K562 (cell line): ENCODE data around the gene ARL6IP6. TPM values are rescaled to one million over a fixed set of nuclear protein-coding genes. Genes with fewer than 3 reads are reported as not detected.

Source experiments
- ATAC-seq: fragments of 200-7000 bp; cut with Tn5 transposase; 3 replicates; pipeline ENCODE4 v1.9.1; 2020; ENCODE audit warnings: moderate library complexity
- BruUV-seq: library from RNA; stranded (reverse); fragments of 400-500 nt; replicated peaks from 2 replicates; lab custom pipeline; 2021; lab: Mats Ljungman, UMichigan
- CTCF ChIA-PET: fragments of 300-600 bp; formaldehyde crosslinking; extraction: SDS; loops from one replicate; lab custom pipeline; 2021; ENCODE audit warnings: low intra/inter-chr PET ratio; lab: Yijun Ruan, JAX
- POLR2A ChIA-PET: fragments of 300-600, 350-650 bp; sonication (Branson Sonifier 250); formaldehyde crosslinking; extraction: SDS; loops from one replicate; lab custom pipeline; 2021; ENCODE audit warnings: antibody characterized with exemption, inconsistent platforms; lab: Yijun Ruan, JAX
- DNase-seq, 4 experiments: peaks; one replicate each; pipeline versions ENCODE4 v3.0.0 to v3.0.0-alpha.2; 2011 to 2018; ENCODE audit warnings: low spot score in 3 of 4, mixed read lengths in 3 of 4; ENCODE audit errors: extremely low read depth in 1 of 4
- FAIRE-seq: peaks from 2 replicates; lab custom pipeline; 2011; peaks lifted over from hg19 to GRCh38; lab: Jason Lieb, UNC
- H2AFZ ChIP-seq: 2 replicates; pipeline ENCODE4 v1.6.0; 2011; ENCODE audit warnings: low read depth, low read length, control low read depth, inconsistent platforms
- H3K27ac ChIP-seq: fragments of 200-600 bp; 3 replicates; pipeline ENCODE4 v1.8.0; 2011; ENCODE audit warnings: low read depth, mild to moderate bottlenecking, control low read depth, inconsistent platforms, low read length, moderate library complexity, mixed read lengths; ENCODE audit errors: extremely low read depth
- H3K27me3 ChIP-seq, 2 experiments: fragments of 300-600 bp in 1 of 2; 2 replicates in 1 of 2; 3 replicates in 1 of 2; pipeline versions ENCODE4 v1.6.0 to v1.8.0; 2011; ENCODE audit warnings: inconsistent platforms in 2 of 2, low read length in 2 of 2, mild to moderate bottlenecking in 1 of 2, mixed read lengths in 1 of 2, moderate library complexity in 1 of 2; ENCODE audit not compliant: control insufficient read depth in 2 of 2, insufficient read depth in 2 of 2
- H3K36me3 ChIP-seq: fragments of 300-600 bp; 3 replicates; pipeline ENCODE4 v1.8.0; 2011; ENCODE audit warnings: mild to moderate bottlenecking, low read length, inconsistent platforms; ENCODE audit not compliant: control insufficient read depth, insufficient read depth
- H3K4me1 ChIP-seq, 2 experiments: fragments of 200-600 bp in 1 of 2; replicated peaks in 1 of 2; 2 replicates in 1 of 2; 3 replicates in 1 of 2; pipeline versions ENCODE4 v1.5.1 to v1.8.0; 2011; ENCODE audit warnings: inconsistent platforms in 2 of 2, low read length in 2 of 2, mild to moderate bottlenecking in 1 of 2, mixed read lengths in 1 of 2, moderate library complexity in 1 of 2; ENCODE audit not compliant: control insufficient read depth in 2 of 2, insufficient read depth in 2 of 2
- H3K4me2 ChIP-seq: 2 replicates; pipeline ENCODE4 v1.6.1; 2011; ENCODE audit warnings: low read length, control low read depth, inconsistent platforms, mixed read lengths; ENCODE audit not compliant: insufficient read depth
- H3K4me3 ChIP-seq: fragments of 200-600 bp; sonication (generic), shearing (Covaris generic); 2 replicates; pipeline ENCODE4 v1.5.1; 2016; ENCODE audit warnings: control low read depth, inconsistent platforms
- H3K79me2 ChIP-seq: fragments of 200-600 bp; 3 replicates; pipeline ENCODE4 v1.8.0; 2011; ENCODE audit warnings: low read length, inconsistent platforms; ENCODE audit not compliant: control insufficient read depth, insufficient read depth
- H3K9ac ChIP-seq, 2 experiments: 2 replicates each; pipeline versions ENCODE4 v1.6.0 to v1.6.1; 2011; ENCODE audit warnings: low read depth in 2 of 2, low read length in 2 of 2, control low read depth in 1 of 2, inconsistent platforms in 1 of 2, mild to moderate bottlenecking in 1 of 2, mixed read lengths in 1 of 2; ENCODE audit not compliant: insufficient read depth in 1 of 2
- H3K9me1 ChIP-seq: one replicate; pipeline ENCODE4 v1.6.0; 2011; ENCODE audit warnings: inconsistent platforms, mild to moderate bottlenecking, low read length, moderate library complexity; ENCODE audit not compliant: control insufficient read depth, insufficient read depth
- H3K9me3 ChIP-seq: replicated peaks from 2 replicates; pipeline ENCODE4 v1.5.1; 2011; ENCODE audit warnings: low read depth, low read length, inconsistent platforms; ENCODE audit not compliant: control insufficient read depth, insufficient read depth
- H4K20me1 ChIP-seq: replicated peaks from 2 replicates; pipeline ENCODE4 v1.6.1; 2011; ENCODE audit warnings: low read length, inconsistent platforms, mixed read lengths; ENCODE audit not compliant: control insufficient read depth, insufficient read depth
- CSDE1 ChIP-seq, 2 experiments: fragments of 450-650 bp; IDR thresholded peaks; 2 replicates each; pipeline ENCODE4 v1.6.1; 2016; ENCODE audit warnings: mild to moderate bottlenecking in 1 of 2
- FOXA3 ChIP-seq, 2 experiments: fragments of 450-650 bp in 1 of 2; sonication (generic) in 1 of 2; formaldehyde crosslinking; IDR thresholded peaks in 1 of 2; conservative IDR thresholded peaks in 1 of 2; 2 replicates each; pipeline versions ENCODE4 v1.4.0 to v1.8.0; 2020 to 2022; ENCODE audit warnings: mild to moderate bottlenecking in 2 of 2, missing genetic modification reagents in 1 of 2
- FOXJ2 ChIP-seq: fragments of 200-800 bp; sonication (Bioruptor generic); IDR thresholded peaks from 2 replicates; pipeline ENCODE4 v1.6.1; 2016; ENCODE audit warnings: missing genetic modification characterization, missing compliant biosample characterization
- GTF2A2 ChIP-seq: IDR thresholded peaks from 2 replicates; pipeline ENCODE4 v1.6.1; 2016; ENCODE audit warnings: mild to moderate bottlenecking, missing genetic modification characterization, missing compliant biosample characterization
- MAFK ChIP-seq: IDR thresholded peaks from 2 replicates; pipeline ENCODE4 v1.6.1; 2011; ENCODE audit warnings: low read length, improper control_type of control experiment
- MEF2A ChIP-seq: IDR thresholded peaks from 2 replicates; pipeline ENCODE4 v1.6.1; 2011; ENCODE audit warnings: low read depth, mild to moderate bottlenecking, low read length, moderate library complexity; ENCODE audit not compliant: control insufficient read depth
- MTA3 ChIP-seq: fragments of 450-650 bp; formaldehyde crosslinking; IDR thresholded peaks from 2 replicates; pipeline ENCODE4 v1.6.1; 2017; ENCODE audit warnings: mild to moderate bottlenecking, borderline replicate concordance
- SMARCE1 ChIP-seq: fragments of 450-650 bp; IDR thresholded peaks from 2 replicates; pipeline ENCODE4 v1.7.1; 2016; ENCODE audit warnings: mild to moderate bottlenecking
- SRF ChIP-seq, 2 experiments: fragments of 250-450, 450-650 bp in 1 of 2; sonication (Bioruptor Pico) in 1 of 2; sonication (generic) in 1 of 2; formaldehyde crosslinking; IDR thresholded peaks; 2 replicates each; pipeline versions ENCODE4 v1.5.0 to v1.5.1; 2020 to 2022; ENCODE audit warnings: mild to moderate bottlenecking in 1 of 2, missing genetic modification reagents in 1 of 2
- YY1 ChIP-seq, 3 experiments: IDR thresholded peaks; 2 replicates each; pipeline ENCODE4 v1.6.1; 2011; ENCODE audit warnings: low read length in 2 of 3, mild to moderate bottlenecking in 2 of 3, moderate library complexity in 2 of 3, borderline replicate concordance in 1 of 3, control low read depth in 1 of 3, low read depth in 1 of 3; ENCODE audit not compliant: insufficient read depth in 3 of 3, insufficient replicate concordance in 2 of 3, control insufficient read depth in 1 of 3, insufficient read length in 1 of 3; ENCODE audit errors: extremely low read depth in 1 of 3
- ZNF444 ChIP-seq: fragments of 250-450 bp; sonication (Bioruptor Pico); IDR thresholded peaks from 2 replicates; pipeline ENCODE4 v1.4.0; 2020; ENCODE audit warnings: mild to moderate bottlenecking, moderate library complexity
- WGBS: fragments of 100-300 bp; shearing (Covaris generic); methylation state at CpG from one replicate; pipeline ENCODE4 v1.1.6; 2016; ENCODE audit warnings: low coverage, mixed read lengths; ENCODE audit not compliant: insufficient coverage; ENCODE audit errors: missing lambda C conversion rate; 5-methylcytosine and 5-hydroxymethylcytosine counted together
- in situ Hi-C: fragments of 300-500 bp; cut with MboI; formaldehyde crosslinking; loops from 4 replicates; pipeline ENCODE4 v1.15.0; 2018; ENCODE audit warnings: inconsistent platforms, mixed read lengths
- intact Hi-C: fragments of 100-400 bp; cut with micrococcal nuclease; formaldehyde crosslinking; loops from 2 replicates; pipeline ENCODE4 v1.14.2; 2022
- polyA plus RNA-seq, 8 experiments: library from polyadenylated mRNA; depleted of rRNA in 4 of 8; stranded (reverse) in 5 of 8; unstranded in 3 of 8; fragments of >200 nt; fragmentation: Nextera tagmentation in 2 of 8; fragmentation: Illumina TruSeq in 1 of 8; extraction: Ambion mirVana in 2 of 8; extraction: Trizol in 1 of 8; gene quantifications; 2 replicates each; pipeline versions ENCODE4 v1.2.1 to v1.2.3, GENCODE V29; 2011 to 2014; ENCODE audit warnings: inconsistent platforms in 1 of 8, missing spikeins in 1 of 8
- total RNA-seq, 7 experiments: library from RNA; depleted of rRNA in 6 of 7; stranded (reverse); fragments of >200 nt in 6 of 7; fragmentation: Illumina TruSeq in 2 of 7; extraction: Trizol in 2 of 7; gene quantifications; 2 replicates each; pipeline versions ENCODE4 v1.2.1 to v1.2.3, GENCODE V29; 2011 to 2021; ENCODE audit warnings: low replicate concordance in 1 of 7
- TF ChIP-seq, protein P1 (sequence below): fragments of 250-450 bp; sonication (Bioruptor Pico); IDR thresholded peaks from 2 replicates; pipeline ENCODE4 v1.4.0; 2020; ENCODE audit warnings: mild to moderate bottlenecking, moderate library complexity
- TF ChIP-seq, protein P2 (sequence below): sonication (generic); formaldehyde crosslinking; IDR thresholded peaks from 2 replicates; pipeline ENCODE4 v1.8.1; 2023; ENCODE audit warnings: mild to moderate bottlenecking, missing genetic modification reagents
- TF ChIP-seq, protein P3 (sequence below), 2 experiments: IDR thresholded peaks in 1 of 2; conservative IDR thresholded peaks in 1 of 2; 2 replicates each; pipeline ENCODE4 v1.6.1; 2016; ENCODE audit warnings: low read depth in 2 of 2, mild to moderate bottlenecking in 1 of 2, missing compliant biosample characterization in 1 of 2, missing genetic modification characterization in 1 of 2, moderate library complexity in 1 of 2

ARL6IP6 gene
- total and polyA plus RNA-seq, 9 of the 15 experiments (the other 6 are each of a cell fraction or from before 2014, with no cell fraction given), result 19.2 to 98.5 (median 36.2) TPM

DNA sequence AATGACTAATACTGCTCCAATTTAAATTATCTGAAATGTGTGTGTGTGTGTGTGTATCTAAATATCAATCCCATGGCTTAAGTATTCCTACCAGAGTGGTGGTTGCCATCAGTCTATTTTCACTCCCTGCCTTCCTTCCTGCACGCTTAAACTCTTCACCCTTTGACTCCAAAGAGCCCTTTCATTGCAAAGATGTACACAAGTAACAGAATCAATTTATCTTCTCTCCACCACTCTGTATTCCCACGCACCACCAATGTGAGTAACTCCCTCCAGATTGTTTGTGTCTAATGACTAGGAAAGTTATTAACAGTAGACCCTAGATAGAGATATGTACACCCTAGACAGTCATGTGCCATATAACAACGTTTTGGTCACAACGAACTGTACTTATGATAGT, 42.8 kb downstream of the ARL6IP6 start:
- Histone ChIP-seq H3K4me2 (no peak overlapping the region), H3K9ac (no peak overlapping the region), H3K9me1 (no peaks in the 10 kb centered on the region), H3K4me1 (no peaks in the 10 kb centered on the region), H4K20me1 (no peaks in the 10 kb centered on the region), H3K27ac (no peak overlapping the region), H3K36me3 (peaks cover 36% of the 10 kb centered on the region; the same call in 2 of the 3 replicates), H3K27me3 (no peaks in the 10 kb centered on the region), H3K79me2 (no peaks in the 10 kb centered on the region), H3K4me3 (no peak overlapping the region), H2AFZ (no peak overlapping the region), H3K9me3 (no peaks in the 10 kb centered on the region)
- no peak for FAIRE-seq
- ChIA-PET CTCF (no interaction called here), POLR2A (no interaction called here)
- no peak for DNase-seq
- 97% methylated on average over 4 of the region's 4 CpGs for WGBS
- in situ Hi-C loops, result no loop called here
- TF ChIP-seq MTA3, result no peak
- TF ChIP-seq SMARCE1, result no peak
- TF ChIP-seq, protein P1, sequence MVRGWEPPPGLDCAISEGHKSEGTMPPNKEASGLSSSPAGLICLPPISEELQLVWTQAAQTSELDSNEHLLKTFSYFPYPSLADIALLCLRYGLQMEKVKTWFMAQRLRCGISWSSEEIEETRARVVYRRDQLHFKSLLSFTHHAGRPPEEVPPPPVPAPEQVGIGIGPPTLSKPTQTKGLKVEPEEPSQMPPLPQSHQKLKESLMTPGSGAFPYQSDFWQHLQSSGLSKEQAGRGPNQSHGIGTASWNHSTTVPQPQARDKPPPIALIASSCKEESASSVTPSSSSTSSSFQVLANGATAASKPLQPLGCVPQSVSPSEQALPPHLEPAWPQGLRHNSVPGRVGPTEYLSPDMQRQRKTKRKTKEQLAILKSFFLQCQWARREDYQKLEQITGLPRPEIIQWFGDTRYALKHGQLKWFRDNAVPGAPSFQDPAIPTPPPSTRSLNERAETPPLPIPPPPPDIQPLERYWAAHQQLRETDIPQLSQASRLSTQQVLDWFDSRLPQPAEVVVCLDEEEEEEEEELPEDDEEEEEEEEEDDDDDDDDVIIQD (CRISPR knock-in tag), result no peak
- no peak for TF ChIP-seq FOXA3 (CRISPR knock-in tag; conservative IDR thresholded peaks at IDR 0.05 in 1 of 2, IDR thresholded peaks at IDR 0.05 in 1 of 2)
- TF ChIP-seq FOXJ2 (tag), result no peak
- no peak for TF ChIP-seq MEF2A
- TF ChIP-seq SRF (CRISPR knock-in tag; IDR thresholded peaks at IDR 0.05), result no peak
- TF ChIP-seq, protein P2, sequence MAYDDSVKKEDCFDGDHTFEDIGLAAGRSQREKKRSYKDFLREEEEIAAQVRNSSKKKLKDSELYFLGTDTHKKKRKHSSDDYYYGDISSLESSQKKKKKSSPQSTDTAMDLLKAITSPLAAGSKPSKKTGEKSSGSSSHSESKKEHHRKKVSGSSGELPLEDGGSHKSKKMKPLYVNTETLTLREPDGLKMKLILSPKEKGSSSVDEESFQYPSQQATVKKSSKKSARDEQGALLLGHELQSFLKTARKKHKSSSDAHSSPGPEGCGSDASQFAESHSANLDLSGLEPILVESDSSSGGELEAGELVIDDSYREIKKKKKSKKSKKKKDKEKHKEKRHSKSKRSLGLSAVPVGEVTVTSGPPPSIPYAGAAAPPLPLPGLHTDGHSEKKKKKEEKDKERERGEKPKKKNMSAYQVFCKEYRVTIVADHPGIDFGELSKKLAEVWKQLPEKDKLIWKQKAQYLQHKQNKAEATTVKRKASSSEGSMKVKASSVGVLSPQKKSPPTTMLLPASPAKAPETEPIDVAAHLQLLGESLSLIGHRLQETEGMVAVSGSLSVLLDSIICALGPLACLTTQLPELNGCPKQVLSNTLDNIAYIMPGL (CRISPR knock-in tag), result no peak
- no peak for TF ChIP-seq GTF2A2 (tag)
- TF ChIP-seq ZNF444 (CRISPR knock-in tag), result no peak
- no peak for TF ChIP-seq MAFK
- TF ChIP-seq, protein P3, sequence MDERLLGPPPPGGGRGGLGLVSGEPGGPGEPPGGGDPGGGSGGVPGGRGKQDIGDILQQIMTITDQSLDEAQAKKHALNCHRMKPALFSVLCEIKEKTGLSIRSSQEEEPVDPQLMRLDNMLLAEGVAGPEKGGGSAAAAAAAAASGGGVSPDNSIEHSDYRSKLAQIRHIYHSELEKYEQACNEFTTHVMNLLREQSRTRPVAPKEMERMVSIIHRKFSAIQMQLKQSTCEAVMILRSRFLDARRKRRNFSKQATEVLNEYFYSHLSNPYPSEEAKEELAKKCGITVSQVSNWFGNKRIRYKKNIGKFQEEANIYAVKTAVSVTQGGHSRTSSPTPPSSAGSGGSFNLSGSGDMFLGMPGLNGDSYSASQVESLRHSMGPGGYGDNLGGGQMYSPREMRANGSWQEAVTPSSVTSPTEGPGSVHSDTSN (CRISPR knock-in tag; IDR thresholded peaks at IDR 0.05; ENCODE audit: low read depth), result no peak
- TF ChIP-seq, protein P3 (tag; conservative IDR thresholded peaks at IDR 0.05; ENCODE audit: low read depth), result no peak
- no peak for TF ChIP-seq CSDE1 (IDR thresholded peaks at IDR 0.05)
- TF ChIP-seq YY1 (IDR thresholded peaks at IDR 0.05; ENCODE audit: borderline replicate concordance in 1 of 3, control insufficient read depth in 1 of 3, extremely low read depth in 1 of 3, insufficient read depth in 3 of 3, insufficient read length in 1 of 3, insufficient replicate concordance in 2 of 3, low read depth in 1 of 3, low read length in 2 of 3), result no peak
- no peak for ATAC-seq
- intact Hi-C loops, result no loop called here
- no TSS peak for BruUV-seq
